Renal cortical epithelial cell (primary cell): ENCODE data around the gene ZNF335. TPM values are rescaled to one million over a fixed set of nuclear protein-coding genes. Genes with fewer than 3 reads are reported as not detected.

Source experiments
- DNase-seq: peaks from one replicate; pipeline ENCODE4 v3.0.0-alpha.2; 2011; ENCODE audit warnings: low read depth
- total RNA-seq: library from RNA; depleted of rRNA; stranded (reverse); fragments of >200 nt; gene quantifications from 2 replicates; pipeline ENCODE4 v1.2.3, GENCODE V29; 2014

ZNF335 gene
- total RNA-seq, 1 donor from 2014 or later, result 16.1 TPM

DNA sequence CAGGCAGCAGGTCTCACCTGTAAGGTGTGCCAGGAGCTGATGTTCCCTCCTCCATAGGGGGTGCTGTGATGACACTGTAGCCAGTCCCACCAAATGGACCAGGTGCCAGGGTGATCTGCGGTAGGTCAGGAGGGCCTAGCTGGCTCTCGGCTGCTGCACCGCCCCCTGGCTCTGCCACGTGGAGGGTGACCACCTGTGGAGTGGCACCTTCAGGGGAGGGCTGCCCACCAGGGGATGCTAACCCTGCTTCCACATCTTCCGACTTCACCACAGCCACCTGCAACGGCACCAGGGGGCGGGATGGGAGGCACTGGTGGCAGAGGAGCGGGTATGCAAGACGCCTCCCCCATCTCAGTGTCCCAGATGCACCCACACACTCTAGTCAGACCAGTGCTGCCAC lies 18.3 kb downstream of the ZNF335 start:
- DNase-seq, result no peak

DNA sequence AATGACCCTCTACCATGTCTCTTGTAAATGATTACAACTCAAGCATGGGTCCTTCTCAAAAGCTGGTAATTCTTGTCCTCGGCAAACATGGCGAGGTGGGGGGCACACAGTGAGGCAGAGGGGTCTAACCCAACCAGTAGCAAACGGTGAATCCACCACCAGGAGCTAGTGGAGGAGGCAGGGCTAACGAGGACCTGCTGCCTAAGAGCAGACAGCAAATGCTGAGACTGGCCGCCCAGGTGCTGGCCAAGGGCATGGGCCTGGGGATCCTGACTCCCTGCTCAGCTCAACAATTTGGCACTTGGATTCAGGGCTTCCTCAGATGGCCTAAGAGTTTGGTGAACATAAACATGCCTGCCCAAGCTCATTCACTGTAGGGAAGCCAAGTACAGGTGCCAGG lies 19.1 kb downstream of the ZNF335 start:
- DNase-seq, result no peak

DNA sequence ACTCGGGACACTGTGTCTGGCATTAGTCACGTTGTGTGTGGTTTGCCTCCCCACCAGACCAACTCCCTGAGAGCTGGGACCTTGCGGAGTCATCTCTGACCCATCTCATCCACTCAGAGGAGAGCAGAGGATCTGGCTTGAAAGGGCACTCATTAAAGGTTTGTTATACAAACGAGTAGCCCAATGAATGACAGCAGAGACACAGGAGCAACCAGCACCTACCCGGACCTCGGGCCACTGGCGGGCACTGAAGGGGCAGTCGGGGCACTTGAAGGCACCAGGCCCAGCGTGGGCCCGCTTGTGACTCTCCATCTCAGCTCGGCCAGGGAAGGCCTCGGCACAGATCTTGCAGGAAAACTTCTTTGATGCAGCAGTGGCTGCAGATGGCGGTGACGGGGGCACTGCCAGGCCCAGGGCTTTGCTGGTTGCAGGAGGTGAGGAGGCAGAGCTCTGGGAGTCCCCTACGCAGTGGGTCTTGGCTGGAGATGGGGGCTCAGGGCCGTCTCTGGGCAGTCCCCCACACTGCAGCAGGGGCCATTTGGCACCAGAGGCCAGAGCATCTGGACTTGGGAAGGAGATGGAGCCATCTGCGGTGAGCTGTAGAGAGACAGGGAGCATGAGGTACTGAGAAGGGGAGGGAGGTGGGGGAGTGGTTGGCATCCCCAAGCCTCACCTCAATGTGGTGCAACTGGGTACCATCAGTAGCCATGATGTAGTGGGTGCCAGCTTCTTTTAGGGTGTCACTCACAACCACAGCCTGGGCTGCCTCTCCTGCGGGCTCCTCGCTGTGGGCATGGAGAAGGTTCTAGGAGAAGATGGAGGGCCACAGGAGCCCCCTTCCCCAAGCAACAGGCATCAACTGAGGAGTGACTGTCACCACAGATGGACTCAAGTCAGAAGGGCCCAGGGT lies 19.8 kb downstream of the ZNF335 start:
- no peak for DNase-seq

DNA sequence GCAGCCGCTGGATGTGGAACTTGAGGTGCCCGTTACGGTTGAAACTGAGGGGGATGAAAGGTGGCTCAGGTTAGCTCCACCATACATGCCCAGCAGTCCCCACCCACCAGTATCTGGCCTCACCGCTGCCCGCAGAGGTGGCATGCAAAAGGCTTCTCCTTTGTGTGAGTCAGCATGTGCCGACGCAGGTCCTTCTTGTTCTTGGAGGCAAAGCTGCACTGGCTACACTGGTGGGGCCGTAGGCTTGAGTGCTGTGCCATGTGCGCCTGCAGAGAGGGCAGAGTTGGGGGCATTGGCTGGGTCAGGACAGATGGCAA lies 21.7 kb downstream of the ZNF335 start:
- no peak for DNase-seq

DNA sequence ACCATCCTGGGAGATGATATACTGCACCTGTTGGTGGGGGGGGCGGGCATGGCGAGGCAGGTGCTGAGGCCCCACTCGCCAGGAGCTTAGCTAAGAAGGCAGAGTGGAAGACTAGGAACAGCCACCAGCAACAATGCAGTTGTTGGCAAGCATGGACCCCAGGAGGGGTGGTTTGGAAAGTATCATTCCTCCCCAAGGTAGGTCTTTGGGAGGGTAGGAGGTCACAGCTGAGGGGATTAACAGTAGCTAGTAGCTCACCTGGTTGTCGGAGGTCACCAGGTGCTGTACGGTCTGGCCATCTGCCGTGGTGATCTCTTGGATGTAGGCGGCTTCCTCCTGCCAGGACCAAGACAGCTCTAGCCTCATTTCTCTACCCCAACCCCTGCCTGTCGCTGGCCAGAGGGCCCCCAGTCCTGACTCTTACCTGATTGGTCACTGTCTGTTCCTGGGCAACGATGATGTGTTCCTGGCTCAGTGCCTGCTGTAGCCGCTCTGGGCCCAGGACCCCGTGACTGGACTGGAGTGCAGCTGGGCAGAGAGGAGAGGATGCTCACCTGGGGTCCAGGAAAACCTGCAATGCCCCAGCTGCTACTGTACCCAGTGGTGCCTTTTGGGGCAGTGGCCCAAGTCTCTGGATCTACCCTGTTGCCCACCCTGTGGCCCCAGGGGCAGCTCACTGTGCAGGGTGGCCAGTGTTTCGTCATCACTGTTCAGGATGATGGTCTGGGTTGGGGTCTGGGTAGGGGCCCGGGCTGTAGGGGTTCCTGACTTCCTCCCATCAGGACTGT lies 22.3 kb downstream of the ZNF335 start:
- DNase-seq, result no peak

DNA sequence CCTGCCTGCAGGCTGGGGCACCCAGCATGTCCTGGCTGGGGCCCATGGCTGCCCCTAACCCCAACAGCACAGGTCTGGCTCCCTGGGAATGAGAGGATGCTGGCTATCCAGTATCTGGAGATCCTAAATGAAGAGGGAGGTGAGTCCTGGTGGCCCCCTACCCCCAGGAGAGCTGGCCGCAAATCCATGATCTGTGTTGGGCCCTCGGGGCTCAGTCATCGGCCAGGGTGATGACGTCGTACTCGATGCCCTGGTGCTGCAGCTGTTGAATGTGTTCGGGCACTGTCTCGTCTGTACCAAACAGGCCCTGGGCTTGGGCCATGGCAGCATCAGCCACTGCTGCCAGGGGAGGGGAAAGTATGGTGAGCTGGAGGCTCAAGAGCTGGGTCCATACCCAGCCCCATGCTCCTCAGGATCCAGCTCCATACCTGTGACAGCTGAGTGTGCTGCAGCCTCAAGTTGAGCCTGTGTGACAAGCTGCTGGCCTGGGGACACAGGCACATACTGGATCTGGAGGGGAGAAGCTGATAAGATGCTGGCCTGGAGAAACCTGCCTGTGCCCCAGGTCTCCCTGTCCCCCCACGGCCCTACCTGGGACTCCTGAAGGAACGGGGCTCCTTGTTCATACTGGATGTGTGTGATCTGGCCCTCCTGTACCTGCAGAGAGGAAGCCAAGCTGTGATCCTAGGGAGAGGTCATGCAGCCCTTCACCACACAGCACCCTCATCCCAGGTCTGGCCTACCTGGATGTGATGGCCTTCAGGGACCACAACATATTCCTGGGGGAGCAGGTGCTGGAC lies 23.1 kb downstream of the ZNF335 start:
- DNase-seq, result no peak

DNA sequence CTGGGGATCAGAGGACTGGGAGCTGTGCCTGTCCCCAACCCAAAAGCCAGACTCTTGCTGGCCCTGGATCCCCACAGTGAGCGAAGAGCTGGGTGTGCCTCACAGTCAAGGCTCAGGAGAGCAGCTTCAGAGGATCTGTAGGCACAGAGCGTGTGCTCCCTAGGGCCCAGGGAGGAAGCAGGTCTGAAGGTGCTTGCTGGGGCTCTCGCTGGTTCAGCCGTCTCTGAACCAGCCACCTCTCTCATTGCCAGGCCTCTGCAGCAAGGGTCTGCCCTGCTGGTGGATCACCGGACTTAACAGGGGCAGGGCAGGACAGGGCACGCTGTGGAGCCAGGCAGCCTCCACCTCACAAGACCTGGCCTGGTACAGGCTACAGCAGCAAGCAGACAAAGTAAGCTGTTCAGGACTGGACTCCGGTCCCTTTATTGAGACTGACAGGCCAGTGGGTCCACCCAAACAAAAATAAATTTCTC lies 23.7 kb downstream of the ZNF335 start:
- no peak for DNase-seq

DNA sequence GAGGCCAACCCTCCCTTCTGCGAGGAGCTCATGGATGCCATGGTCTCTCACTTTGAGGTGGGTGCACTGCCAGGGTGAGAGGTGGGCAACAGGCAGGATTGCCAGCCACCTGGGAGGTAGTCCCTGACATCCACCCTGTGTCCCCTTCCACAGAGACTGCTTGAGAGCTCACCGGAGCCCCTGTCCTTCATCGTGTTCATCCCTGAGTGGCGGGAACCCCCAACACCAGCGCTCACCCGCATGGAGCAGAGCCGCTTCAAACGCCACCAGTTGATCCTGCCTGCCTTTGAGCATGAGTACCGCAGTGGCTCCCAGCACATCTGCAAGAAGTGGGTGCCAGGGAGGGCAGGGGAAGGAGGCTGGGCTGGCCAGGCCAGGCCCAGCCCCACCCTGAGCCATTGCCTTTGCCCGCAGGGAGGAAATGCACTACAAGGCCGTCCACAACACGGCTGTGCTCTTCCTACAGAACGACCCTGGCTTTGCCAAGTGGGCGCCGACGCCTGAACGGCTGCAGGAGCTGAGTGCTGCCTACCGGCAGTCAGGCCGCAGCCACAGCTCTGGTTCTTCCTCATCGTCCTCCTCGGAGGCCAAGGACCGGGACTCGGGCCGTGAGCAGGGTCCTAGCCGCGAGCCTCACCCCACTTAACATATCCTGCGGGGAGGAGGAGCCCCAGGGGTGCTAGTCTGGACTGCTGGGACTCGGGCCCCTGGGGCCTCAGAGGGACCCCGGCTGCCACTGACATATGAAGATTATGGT lies 24.7 kb downstream of the ZNF335 start:
- no peak for DNase-seq

DNA sequence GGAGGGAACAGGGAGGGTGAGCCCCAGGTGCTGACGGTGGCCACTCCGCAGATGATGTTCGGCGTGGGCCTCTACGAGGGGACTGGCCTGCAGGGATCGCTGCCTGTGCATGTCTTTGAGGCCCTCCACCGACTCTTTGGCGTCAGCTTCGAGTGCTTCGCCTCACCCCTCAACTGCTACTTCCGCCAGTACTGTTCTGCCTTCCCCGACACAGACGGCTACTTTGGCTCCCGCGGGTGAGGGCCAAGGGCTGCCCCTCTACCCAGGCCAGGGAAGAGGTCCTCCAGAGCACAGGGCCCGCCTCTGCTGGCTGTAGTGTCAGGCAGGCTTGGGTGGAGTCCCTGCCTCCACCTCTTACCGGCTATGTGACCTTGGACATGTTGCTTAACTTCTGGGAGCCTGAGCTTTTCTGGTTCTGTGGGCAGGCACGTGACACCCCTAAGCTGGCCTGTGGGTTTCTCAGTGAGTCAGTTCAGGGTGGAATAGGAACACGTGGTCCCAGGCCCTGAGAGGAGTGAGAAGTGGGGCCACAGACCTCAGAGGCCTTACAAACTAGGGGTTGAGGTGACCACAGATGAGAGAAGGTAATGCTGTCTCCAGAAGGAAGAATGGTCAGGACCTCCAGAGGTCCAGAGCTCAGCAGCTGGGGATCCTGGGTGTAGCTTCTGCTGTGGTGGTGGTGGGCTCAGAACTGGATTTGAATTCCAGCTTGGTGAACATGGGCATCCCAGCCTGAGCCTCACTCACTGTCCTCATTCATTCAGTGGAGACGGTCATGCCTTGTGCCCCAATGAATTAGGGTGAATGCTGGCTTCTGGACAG lies 25.6 kb downstream of the ZNF335 start:
- peak; percentile 72 for DNase-seq

DNA sequence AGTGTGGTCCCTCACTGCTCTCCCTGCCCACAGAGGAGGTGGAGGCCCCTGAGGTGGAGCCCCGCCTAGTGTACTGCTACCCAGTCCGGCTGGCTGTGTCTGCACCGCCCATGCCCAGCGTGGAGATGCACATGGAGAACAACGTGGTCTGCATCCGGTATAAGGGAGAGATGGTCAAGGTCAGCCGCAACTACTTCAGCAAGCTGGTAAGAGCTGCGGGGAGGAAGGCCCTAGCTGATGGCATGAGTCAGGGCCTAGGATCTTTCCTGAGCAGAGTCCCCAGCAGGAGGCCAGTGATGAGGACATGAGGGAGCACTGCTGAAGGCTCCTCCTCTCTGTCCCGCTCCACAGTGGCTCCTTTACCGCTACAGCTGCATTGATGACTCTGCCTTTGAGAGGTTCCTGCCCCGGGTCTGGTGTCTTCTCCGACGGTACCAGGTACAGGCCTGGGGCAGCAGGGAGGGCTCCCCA lies 26.3 kb downstream of the ZNF335 start:
- no peak for DNase-seq

DNA sequence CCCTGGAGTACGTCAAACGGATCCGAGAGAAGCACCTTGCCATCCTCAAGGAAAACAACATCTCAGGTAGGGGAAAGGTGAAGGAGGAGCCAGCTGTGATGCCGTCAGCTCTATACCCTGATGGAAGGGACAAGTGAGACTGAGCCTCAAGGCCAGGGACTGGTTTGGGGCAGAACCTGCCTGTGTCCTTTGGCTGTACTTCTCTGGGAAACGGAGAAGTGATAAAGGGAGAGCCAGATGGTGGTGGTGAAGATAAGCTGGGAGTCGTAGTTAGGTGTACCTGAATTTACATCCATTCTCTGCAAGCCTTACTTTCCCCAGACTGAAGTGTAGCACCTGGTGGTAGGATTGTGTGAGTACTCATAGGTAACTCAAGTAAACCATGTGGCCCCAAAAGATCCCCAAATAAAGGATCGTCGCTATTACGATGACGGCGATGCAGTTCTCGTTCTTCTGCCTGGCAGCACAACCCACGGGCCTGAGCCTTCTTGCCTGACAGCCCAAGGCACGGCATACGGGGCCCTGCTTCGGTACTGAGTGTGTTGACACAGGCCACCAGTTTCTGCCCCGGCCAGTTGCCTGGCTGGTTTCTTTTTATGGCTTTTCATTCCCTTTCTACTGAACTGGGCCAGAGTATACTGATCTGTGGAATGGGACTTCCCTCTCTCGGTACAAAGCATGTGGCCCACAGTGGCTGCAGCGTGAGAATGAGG lies 26.9 kb downstream of the ZNF335 start:
- no peak for DNase-seq

DNA sequence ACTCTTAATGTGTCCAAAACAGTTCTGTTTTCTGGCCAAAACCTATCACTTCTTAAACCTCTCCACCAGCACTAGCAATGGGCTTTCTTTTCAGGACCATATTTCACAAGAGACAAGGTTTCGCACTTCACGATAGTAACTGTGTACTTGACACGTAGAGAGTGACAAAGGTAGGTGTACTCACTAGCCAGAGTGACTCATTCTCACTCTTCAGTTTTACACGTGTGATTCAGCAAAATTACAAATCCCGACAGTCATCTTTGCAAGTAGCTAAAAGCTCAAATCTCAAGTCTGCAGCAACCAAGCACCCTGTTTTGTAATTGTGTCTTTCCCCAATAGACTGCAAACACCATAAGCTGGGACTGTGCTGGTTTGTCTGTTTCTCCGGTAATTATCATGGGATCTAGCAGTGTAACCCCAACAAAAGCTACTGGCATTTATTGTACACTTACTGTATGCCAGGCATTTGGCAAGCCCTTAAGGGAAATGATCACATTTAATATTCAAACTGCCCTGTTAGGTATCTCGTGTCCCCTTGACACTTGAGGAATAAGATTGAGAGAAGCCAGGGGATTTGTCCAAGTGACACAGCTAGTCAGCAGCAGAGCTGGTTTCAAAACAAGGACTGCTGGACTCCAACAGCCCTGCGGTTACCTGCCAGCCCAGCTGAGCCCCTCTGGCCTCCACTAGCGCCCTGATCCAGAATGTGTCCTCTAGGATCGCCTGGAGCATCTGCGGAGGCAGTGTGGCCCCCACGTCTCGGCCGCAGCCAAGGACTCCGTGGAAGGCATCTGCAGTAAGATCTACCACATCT lies 27.6 kb downstream of the ZNF335 start:
- DNase-seq, result peak; percentile 66

DNA sequence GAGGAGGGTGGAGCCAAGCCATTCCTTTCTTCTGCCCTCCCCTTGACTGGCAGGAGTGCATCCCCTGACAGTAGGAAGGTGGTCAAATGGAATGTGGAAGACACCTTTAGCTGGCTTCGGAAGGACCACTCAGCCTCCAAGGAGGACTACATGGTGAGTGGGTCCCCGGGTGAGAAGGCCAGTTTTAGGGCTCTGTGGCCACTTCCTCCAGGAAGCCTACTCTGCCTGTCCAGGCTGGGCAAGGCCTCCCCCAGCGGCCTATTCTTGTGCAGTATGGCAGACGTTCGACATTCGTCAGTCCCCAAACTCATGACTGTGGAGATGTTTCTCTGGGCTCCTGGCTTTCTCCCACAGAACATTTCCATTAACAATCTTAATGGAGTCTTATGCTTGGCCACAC lies 28.4 kb downstream of the ZNF335 start:
- DNase-seq, result no peak

DNA sequence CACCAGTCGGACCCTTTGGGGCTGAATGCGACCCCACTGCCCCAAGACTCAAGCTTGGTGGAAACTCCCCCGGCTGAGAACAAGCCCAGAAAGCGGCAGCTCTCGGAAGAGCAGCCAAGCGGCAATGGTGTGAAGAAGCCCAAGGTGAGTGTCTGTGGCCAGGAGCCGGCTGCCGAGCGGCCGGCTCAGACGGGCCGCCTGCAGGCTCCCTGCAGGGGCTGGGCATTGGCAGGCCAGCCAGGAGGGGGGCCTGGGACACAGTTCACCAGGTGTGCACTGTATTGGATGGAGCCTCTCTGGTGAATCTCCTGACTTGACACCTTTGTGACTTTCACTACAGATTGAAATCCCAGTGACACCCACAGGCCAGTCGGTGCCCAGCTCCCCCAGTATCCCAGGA lies 31.5 kb downstream of the ZNF335 start:
- no peak for DNase-seq

DNA sequence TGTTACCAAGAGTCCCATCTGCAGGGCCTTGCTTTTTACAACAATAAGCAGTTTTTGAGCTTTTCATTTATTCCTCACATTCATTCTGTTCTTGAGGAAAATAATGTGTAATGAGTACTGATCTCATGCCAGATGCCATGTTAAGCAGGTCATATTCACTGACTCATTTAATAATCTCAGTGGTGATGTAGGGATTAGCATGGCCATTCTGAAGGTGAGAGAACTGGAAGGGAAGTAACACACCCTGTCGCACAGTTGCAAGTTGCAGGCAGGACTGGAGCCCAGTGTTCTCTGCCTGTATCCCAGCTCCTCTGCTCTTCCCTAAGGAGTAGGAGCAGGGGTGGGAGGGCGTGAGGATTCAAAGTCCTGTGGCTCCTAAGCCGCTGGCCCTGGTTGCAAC lies 31.9 kb downstream of the ZNF335 start:
- no peak for DNase-seq

DNA sequence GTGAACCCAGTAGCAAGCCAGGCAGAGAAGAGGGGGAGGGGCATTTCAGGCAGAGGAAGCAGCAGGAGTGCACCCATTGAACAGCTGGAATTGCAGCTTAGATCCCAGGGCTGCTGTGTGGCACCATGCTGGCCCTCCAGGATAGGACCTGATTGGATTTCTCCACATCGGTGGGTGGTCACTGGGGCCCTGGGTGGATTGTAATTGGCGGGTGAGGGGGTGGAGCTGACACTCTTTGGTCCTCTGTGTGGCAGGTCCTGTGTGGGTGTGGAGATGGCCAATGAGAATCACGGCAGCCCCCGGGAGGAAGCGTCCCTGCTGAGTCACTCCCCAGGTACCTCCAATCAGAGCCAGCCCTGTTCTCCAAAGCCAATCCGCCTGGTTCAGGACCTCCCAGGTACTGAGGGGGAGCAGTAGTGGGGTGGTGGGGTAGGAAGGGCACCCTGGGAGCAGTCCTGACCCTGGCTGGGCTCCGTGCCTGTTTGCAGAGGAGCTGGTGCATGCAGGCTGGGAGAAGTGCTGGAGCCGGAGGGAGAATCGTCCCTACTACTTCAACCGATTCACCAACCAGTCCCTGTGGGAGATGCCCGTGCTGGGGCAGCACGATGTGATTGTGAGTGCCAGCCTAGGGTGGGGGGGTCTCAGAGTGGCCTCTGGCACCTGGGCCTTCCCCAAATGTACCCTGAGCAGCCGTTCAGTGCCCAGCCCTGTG lies 33.1 kb downstream of the ZNF335 start:
- DNase-seq, result no peak

DNA sequence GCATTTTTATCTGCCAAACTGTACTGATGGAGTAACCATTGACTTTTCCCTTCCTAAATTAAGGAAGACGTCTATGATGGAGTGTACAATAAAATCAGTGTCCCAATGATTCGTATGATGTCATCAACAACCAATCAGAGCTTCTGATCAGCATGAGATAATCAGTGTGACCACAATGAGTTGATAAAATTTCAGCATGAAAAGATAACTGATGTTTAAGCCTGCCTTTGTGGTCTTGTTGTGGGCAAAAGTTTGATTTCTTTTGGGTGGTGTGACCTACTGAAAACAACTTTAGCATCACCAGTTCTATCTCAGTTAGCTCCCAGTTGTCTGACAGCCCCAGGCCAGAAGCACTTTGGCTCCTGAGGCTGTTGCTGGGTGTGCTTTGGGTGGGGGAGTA lies 34.2 kb downstream of the ZNF335 start:
- no peak for DNase-seq

DNA sequence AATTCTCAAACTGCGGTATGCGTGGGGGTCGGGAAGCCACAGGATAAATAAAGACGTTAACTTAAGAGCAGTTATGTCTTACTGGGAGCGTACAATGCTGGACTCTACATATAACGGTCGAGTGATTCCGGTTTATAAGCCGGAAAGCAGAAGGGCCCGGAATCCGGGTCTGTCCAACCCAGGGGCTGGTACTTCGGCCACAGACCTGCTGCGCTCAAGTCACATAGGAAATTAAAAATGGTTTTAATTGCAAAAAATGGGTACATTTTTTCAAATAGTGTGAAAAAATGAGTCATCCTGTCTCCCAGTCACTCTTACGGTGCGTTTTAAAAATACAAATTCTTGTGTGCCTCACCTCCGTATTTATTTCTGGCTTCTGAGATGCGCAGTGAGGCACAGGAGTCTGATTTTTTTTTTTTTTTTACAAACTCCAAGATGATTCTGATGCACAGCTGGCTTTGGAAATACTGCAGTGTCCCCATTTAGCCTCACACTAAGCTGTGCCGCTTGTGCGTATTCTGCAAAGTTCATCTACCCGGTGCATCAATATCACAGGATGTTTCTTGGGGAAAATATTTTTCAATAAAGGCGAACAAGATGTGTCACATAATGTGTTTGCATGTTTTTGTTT lies 36.5 kb downstream of the ZNF335 start:
- no peak for DNase-seq
